Fibroblast of villous mesenchyme (primary cell): ENCODE data around the gene TNFSF9. TPM values are rescaled to one million over a fixed set of nuclear protein-coding genes. Genes with fewer than 3 reads are reported as not detected.

Experiments
- DNase-seq: peaks from one replicate; pipeline ENCODE4 v3.0.0-alpha.2; 2010; ENCODE audit warnings: low read depth
- H3K4me3 ChIP-seq: 2 replicates; pipeline ENCODE4 v1.5.1; 2011; ENCODE audit warnings: low read depth, mild to moderate bottlenecking, low read length
- total RNA-seq: library from RNA; depleted of rRNA; stranded (reverse); fragments of >200 nt; gene quantifications from 2 replicates; pipeline ENCODE4 v1.2.3, GENCODE V29; 2012
- TF ChIP-seq, protein P1 (sequence below): IDR thresholded peaks from 2 replicates; pipeline ENCODE4 v1.5.1; 2012; ENCODE audit warnings: low read depth, mild to moderate bottlenecking, low read length; ENCODE audit not compliant: insufficient read depth

Gene TNFSF9
- total RNA-seq, 1 donor = not detected

- no peak overlapping the region for H3K4me3 ChIP-seq
- no peak for DNase-seq
- TF ChIP-seq, protein P1, sequence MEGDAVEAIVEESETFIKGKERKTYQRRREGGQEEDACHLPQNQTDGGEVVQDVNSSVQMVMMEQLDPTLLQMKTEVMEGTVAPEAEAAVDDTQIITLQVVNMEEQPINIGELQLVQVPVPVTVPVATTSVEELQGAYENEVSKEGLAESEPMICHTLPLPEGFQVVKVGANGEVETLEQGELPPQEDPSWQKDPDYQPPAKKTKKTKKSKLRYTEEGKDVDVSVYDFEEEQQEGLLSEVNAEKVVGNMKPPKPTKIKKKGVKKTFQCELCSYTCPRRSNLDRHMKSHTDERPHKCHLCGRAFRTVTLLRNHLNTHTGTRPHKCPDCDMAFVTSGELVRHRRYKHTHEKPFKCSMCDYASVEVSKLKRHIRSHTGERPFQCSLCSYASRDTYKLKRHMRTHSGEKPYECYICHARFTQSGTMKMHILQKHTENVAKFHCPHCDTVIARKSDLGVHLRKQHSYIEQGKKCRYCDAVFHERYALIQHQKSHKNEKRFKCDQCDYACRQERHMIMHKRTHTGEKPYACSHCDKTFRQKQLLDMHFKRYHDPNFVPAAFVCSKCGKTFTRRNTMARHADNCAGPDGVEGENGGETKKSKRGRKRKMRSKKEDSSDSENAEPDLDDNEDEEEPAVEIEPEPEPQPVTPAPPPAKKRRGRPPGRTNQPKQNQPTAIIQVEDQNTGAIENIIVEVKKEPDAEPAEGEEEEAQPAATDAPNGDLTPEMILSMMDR = no peak
These were observed 21.5 kb upstream of the TNFSF9 start for GRCh38 chr19:6509118-6509971.

DNA sequence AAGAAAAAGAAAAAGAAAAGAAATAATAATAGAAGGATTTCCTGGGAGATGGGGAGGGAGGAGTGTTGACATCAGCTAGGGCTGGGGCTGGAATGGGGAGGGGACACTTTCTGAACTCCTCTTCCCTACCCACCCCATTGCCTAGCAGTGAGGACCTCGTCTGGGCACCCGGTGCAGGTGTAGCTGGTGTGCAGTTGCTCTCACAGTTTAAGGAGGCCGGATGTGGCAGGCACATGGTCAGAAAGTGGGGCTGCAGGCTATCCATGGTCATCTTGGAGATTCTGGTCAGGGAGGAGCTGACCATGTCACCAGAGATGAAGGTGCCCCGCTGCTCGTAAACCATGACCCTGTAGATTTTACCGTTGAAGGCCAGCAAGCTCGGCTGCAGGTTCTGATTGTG is 20.2 kb upstream of the TNFSF9 start:
- TF ChIP-seq, protein P1 = no peak
- no peak overlapping the region for H3K4me3 ChIP-seq
- no peak for DNase-seq

DNA sequence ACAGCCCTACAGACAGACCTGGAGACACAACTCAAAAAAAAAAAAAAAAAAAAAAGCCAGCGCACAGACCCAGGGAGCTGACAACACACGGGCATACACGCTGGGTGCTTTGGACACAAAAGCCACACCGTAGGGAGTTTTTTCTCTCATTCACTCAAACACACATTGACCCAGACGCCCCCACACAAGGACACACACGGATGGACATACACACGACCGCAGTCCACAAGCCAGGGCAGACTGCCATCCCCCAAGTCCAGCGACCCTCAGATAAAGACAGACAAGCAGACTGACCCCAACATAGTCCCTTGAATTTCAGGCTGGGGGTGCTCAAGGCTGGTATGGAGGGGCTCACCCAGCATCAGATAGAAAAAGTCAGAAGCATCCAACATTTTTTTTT is 16.7 kb upstream of the TNFSF9 start:
- H3K4me3 ChIP-seq = no peak overlapping the region
- TF ChIP-seq, protein P1 = no peak
- DNase-seq = no peak

- no peak overlapping the region for H3K4me3 ChIP-seq
- no peak for DNase-seq
- TF ChIP-seq, protein P1 = no peak
These were observed 15.8 kb upstream of the TNFSF9 start for GRCh38 chr19:6514926-6515544.

DNA sequence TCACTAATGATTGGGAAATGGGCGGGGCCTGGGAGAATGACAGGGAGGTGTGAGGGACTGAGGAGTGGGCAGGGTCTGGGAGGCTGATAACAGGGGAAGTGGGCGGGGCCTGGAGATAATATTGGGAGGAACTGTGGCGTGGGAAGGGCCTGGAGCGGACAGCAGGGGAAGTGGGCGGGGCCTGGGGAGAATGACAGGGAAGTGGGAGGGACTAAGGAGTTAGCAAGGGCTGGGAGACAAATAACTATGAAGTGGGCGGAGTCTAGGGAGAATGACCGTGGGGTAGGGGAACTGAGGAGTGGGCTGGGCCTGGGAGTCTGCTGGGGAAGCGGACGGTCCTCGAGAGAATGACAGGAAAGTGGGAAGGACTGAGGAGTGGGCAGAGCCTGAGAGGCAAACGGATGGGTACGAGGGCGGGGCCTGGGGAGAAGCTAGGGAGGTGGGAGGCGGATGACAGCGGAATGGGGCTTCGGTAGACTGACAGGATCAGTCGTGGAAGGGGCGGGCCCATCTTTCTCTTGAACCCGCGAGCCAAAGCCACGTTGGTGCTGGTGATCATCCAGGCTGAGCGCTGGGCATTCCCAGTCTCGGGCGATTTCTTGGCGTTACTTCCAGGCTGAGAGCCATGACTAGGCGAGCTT is 14.7 kb upstream of the TNFSF9 start:
- H3K4me3 ChIP-seq = peak overlapping the region; percentile 68
- peak; percentile 80 for DNase-seq
- TF ChIP-seq, protein P1 = no peak

DNA sequence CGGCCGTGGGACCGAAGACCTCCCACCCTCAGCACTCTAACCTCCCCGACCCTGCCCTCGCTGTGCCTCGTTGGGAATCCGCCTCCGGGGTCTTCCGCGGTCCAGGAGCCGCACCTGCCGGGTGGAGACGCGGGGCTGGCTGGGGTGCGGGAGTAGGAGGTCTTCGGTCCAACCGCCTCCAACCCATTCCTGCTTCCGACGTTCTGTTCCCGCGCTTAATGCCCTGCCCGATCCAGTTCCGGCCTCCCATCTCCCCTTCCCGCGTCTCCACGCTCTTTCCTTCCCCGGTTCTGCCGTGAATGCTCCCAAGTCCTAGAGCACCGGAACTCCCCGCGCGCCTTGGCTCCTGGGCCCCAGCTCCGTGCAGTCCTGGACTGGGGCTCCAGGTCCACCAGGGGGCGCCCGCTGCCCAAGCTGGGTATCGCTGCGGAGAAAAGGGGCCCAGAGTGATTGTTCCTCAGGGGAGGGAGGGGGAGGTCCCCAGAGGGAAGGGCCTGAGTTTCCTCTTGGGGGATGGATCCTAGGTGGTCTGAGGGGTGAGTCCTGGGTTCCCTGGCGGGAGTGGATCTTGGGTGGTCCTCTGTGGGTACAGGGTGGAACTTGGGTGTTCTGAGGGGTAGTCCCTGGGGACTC is 14.1 kb upstream of the TNFSF9 start:
- TF ChIP-seq, protein P1 = peak; percentile 98
- peak; percentile 73 for DNase-seq
- H3K4me3 ChIP-seq = peak overlapping the region; percentile 68
